HG02678 (cell line): ENCODE measurements around the gene EPHA3.

Experiments used
- ATAC-seq: cut with Tn5 transposase; IDR thresholded peaks from one replicate; pipeline ENCODE4 v1.9.1; 2021; ENCODE audit warnings: mild to moderate bottlenecking, moderate library complexity; ENCODE audit not compliant: unreplicated experiment

The EPHA3 gene

GRCh38 chr3:89278302-89279025, 171.0 kb downstream of the EPHA3 start:
- ATAC-seq, result no peak

DNA sequence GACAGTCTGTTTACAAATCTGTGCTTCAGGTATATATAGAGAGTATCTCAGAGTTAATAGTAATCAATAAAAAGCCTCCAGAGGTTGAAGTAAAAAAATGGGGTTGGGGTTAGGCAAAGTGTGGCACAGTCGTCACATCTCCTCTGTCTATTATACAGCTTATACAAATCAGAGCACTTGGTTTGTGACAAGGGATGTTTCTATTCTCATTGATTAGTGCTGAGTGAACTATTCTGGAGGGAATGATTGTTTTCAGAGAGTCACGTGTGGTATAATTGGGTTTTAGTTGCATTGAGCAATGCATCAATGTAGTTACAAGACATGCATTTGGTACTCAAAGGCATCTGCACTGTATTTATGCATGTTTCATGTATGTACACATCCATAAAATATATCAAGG, 172.9 kb downstream of the EPHA3 start:
- ATAC-seq, result no peak

- no peak for ATAC-seq
Measured at GRCh38 chr3:89280822-89281365, 173.5 kb downstream of the EPHA3 start.

GRCh38 chr3:89287902-89288508, 180.6 kb downstream of the EPHA3 start:
- no peak for ATAC-seq

DNA sequence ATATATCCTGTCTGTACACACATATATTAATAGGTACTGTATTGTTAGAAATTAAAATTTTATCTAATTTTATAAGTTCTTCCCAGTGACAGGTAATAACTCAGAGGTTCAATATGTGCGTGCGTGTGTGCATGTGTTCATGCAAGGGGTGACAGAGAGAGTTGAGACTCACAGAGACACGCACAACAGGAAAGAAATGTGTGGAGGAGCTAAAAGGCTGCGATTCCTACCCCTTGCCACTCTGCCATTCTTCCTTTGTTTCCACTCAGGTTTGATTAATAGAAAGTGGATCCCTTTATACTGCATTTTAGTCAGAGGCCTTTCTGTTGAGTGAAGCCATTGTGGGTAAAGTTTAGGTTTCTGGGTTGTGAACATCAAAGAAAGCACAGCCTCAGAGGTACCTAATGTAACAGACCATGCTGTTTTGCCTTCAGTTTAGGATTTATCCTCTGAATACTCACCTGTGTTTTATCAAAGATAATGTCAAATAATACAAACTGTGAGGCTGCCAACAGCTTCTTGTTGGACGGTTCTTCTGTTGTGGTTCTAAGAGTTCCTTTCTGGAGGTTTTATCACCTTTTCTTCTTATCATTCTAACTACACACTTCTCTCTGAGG, 182.3 kb downstream of the EPHA3 start:
- no peak for ATAC-seq

GRCh38 chr3:89297199-89297598, 189.8 kb downstream of the EPHA3 start:
- no peak for ATAC-seq

- no peak for ATAC-seq
Measured at GRCh38 chr3:89300526-89300925, 193.1 kb downstream of the EPHA3 start.

DNA sequence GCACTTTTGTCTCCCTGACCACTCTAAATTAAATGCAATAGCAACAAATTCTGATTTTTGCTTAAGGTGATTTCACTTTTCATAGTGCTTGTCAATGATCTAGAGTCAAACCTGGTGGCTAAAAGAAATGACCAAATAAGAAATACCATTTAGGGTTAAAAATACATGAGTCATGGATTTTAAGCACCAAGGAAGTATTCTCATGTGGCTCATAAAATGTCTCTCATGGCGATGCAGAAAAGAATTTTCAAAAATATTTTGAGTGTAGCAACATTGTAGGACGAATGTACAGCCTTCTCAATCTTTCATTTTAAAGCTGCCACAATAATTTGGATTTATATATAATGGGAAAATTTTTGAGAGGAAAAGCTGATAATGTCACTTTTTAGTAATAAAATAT, 193.6 kb downstream of the EPHA3 start:
- no peak for ATAC-seq

DNA sequence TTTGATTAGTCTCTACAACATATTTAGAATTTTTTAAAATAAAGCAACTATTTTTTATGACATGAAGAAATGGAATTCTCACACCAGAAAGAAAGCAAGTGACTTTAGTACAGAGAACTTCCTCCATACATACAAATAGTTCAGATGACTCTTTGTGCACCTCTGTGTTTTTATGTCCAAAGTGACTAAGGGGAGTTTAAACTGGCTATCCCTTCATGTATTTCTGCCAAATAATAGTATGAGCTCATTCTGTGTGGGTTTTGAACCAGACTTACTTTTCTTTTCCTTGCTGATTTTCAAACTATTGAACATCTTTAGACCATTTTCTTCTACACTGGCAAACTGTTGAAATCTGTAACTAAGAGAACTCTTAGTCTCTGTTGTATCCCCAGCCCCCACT, 196.3 kb downstream of the EPHA3 start:
- ATAC-seq, result no peak

- no peak for ATAC-seq
Measured at GRCh38 chr3:89306540-89306939, 199.1 kb downstream of the EPHA3 start.

DNA sequence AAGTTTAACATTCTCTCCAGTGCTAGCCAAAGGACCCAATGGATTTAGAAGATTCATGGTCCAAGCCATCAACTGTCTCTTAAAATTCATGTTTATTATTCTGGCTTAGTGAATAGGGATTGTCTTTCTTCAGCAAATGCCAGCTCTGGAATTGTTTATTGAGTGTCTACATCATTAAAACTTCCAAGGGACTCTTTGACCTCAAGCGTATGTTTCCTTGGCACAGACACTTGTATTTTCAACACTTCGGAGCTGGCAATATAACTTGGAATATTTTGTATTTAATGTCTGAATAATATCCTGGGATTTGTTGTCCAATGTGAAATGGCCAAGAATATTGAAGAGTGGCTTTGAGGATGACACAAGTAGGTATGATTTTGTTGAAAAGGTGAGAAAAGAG, 204.2 kb downstream of the EPHA3 start:
- ATAC-seq, result no peak

GRCh38 chr3:89312141-89312540, 204.7 kb downstream of the EPHA3 start:
- ATAC-seq, result no peak

DNA sequence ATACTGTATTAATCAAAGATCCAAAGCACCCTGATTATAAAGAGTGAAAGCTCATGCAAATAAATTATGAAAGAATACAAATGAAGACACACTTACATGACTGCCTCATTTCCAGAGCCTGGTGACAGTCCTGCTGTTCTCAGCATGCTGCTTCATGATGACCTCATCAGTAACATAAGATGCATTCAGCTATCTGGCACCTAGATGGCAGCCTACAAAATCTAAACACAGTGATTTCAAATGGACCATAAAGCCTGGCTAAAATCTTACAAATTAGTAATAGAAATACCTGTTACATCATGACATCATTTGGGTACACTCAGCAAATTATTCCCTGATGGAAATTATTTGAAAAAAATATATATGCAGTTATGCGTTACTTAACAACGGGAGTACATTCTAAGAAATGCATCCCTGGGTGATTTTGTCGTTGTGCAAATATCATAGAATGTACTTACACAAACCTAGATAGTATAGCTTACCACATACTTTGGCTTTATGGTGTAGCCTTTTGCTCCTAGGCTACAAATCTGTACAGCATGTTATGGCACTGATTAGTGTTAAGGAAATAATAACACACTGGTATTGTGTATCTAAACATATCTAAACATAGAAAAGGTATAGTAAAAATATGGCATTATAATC, 207.2 kb downstream of the EPHA3 start:
- ATAC-seq, result no peak

DNA sequence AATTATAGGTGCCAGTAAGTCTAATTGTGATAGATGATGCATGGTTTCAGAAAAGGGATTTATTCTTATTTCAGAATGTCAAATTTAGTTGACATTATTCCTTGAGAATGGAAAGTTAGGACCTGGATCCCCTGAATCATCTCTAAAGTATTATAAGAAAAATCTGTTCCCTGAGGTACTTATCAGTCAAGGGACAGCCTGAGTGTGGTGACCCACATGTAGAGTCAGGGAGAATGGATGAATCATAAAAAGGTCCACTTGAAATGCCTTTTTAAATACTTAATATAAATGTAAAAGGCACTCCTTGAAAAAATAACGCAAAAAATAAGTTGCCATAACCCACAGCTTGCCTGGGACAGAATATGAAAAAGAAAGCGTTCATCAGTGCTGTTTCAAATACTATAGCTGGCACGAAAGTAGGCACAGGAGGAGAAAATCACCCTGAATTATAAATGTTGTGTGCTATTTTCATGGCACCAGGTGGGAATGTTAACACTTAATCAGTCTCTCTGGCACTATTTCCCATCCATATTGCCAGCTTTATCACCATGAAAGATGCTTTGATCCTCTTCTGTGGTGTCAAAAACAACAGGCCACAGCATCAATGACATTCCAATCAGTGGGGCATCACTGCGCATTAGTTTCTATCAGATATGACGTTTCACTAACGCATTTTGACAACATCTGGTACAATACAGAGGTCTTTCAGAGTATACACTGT, 208.5 kb downstream of the EPHA3 start:
- ATAC-seq, result no peak

DNA sequence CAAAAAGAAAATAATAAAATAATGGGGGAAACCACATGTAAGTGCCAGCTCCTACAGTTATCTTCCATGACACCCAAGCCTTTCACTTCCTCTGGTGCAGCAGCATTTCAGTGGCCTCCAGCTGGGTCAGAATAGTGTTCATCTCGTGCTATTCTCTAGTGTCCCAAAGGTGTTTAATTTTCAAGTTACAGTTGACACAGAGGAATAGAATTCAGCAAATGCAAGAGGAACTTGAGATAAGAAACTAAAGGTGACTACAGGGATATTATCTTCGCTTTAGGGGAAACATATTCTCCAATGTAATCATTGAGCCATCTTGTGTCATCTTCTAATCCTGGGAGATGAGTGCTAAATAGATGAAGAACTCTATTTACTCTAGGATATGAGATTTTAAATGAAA, 212.8 kb downstream of the EPHA3 start:
- ATAC-seq, result no peak

GRCh38 chr3:89326997-89327396, 219.6 kb downstream of the EPHA3 start:
- no peak for ATAC-seq

DNA sequence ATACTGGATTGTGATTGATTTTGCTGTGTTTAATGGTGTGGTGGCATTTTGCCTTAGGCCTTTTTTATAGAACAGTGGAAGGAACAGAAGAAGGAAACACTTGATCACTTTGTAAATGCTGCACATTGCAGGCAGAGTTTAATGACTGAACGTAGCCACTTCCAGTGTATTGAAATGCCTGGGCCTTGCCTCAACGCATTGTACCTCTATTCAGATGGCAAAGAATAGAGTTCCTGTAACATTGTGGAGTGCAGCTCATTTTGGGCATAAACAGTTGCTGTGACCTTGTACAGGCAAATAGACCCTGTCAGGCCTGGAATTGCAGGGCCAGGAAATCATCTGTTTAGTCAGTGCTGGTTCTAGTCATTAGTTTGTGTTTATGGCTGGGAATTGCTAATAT, 225.0 kb downstream of the EPHA3 start:
- ATAC-seq, result no peak

- ATAC-seq, result no peak
Measured at GRCh38 chr3:89332793-89333192, 225.4 kb downstream of the EPHA3 start.

- ATAC-seq, result no peak
Measured at GRCh38 chr3:89335693-89336092, 228.3 kb downstream of the EPHA3 start.

- no peak for ATAC-seq
Measured at GRCh38 chr3:89340408-89340807, 233.0 kb downstream of the EPHA3 start.

DNA sequence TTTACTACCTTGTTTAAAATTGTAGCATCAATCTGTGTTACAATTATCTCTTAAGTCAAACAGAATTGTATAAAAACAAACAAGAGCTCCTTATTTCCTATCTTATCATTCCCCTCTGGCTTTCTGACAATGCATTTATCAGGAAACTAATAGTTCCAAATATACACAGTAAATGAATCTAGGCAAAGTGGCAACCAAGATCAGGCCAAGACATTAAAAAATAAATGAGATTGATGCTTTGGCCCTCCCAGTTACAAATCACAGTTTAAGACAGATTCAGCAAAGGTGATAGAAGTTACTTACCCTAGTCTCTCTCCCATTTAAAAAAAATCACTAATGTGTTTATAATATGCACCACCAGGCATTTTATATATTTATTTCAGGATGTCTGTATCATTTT, 236.7 kb downstream of the EPHA3 start:
- ATAC-seq, result no peak
